T-helper 2 cell treated with Interferon-gamma antibody and Interleukin-4, amounts not matched to agents 100 ng/mL and 5 ng/mL, for 36 hours (primary cell): ENCODE measurements around the gene CAD. TPM values are rescaled to one million over a fixed set of nuclear protein-coding genes. Genes with fewer than 3 reads are reported as not detected.

Experiments used
- intact Hi-C: fragments of 100-400 bp; cut with micrococcal nuclease; formaldehyde crosslinking; loops from one replicate; pipeline ENCODE4 v1.15.1; 2023
- total RNA-seq: library from RNA; stranded (reverse); gene quantifications from 2 replicates; pipeline ENCODE4 v1.2.3, GENCODE V29; 2022

Gene CAD
- total RNA-seq, 1 donor from 2014 or later = 87.1 TPM

- intact Hi-C loops = no loop called here
Measured at GRCh38 chr2:27221166-27221565, 4.0 kb downstream of the CAD start.

- intact Hi-C loops = no loop called here
Measured at GRCh38 chr2:27222407-27222806, 5.2 kb downstream of the CAD start.

- intact Hi-C loops = no loop called here
Measured at GRCh38 chr2:27223416-27223815, 6.2 kb downstream of the CAD start.

- intact Hi-C loops = no loop called here
Measured at GRCh38 chr2:27225526-27225925, 8.4 kb downstream of the CAD start.

- intact Hi-C loops = no loop called here
Measured at GRCh38 chr2:27227501-27227900, 10.3 kb downstream of the CAD start.

- intact Hi-C loops = no loop called here
Measured at GRCh38 chr2:27231921-27232320, 14.8 kb downstream of the CAD start.

GRCh38 chr2:27233341-27233740 is 16.2 kb downstream of the CAD start:
- intact Hi-C loops = no loop called here

GRCh38 chr2:27236136-27236535 is 19.0 kb downstream of the CAD start:
- intact Hi-C loops = no loop called here

- intact Hi-C loops = no loop called here
Measured at GRCh38 chr2:27236626-27237025, 19.5 kb downstream of the CAD start.

GRCh38 chr2:27237341-27237945 is 20.3 kb downstream of the CAD start:
- intact Hi-C loops = no loop called here

GRCh38 chr2:27238976-27239375 is 21.8 kb downstream of the CAD start:
- intact Hi-C loops = no loop called here

- intact Hi-C loops = no loop called here
Measured at GRCh38 chr2:27240406-27240805, 23.2 kb downstream of the CAD start.

- intact Hi-C loops = no loop called here
Measured at GRCh38 chr2:27241761-27242613, 24.8 kb downstream of the CAD start.

GRCh38 chr2:27242614-27242951 is 25.4 kb downstream of the CAD start:
- intact Hi-C loops = no loop called here

- intact Hi-C loops = no loop called here
Measured at GRCh38 chr2:27243391-27244130, 26.4 kb downstream of the CAD start.

GRCh38 chr2:27245116-27245515 is 27.9 kb downstream of the CAD start:
- intact Hi-C loops = no loop called here

GRCh38 chr2:27245626-27246025 is 28.5 kb downstream of the CAD start:
- intact Hi-C loops = no loop called here

- intact Hi-C loops = no loop called here
Measured at GRCh38 chr2:27247893-27248292, 30.7 kb downstream of the CAD start.

GRCh38 chr2:27249159-27249890 is 32.2 kb downstream of the CAD start:
- intact Hi-C loops = no loop called here

- intact Hi-C loops = loop anchor here (1.0 kb wide), 1 partner anchor 30 kb away; no protein-coding TSS in a partner anchor
Measured at GRCh38 chr2:27249891-27250651, 32.9 kb downstream of the CAD start.
